Stimulated activated CD8-positive, alpha-beta memory T cell treated with anti-CD3 and anti-CD28 coated beads, Interleukin-7, amount 100 ng/mL, for 1 hour (primary cell): ENCODE data around the gene DTNBP1.
A peak's percentile ranks its signal among the peaks of the same experiment; 100 is the strongest.

Experiments used
- DNase-seq, 2 donors: peaks; one replicate each; pipeline ENCODE4 v3.0.0-alpha.2; 2020; ENCODE audit warnings: low read depth in 2 of 2

DTNBP1 gene

DNA sequence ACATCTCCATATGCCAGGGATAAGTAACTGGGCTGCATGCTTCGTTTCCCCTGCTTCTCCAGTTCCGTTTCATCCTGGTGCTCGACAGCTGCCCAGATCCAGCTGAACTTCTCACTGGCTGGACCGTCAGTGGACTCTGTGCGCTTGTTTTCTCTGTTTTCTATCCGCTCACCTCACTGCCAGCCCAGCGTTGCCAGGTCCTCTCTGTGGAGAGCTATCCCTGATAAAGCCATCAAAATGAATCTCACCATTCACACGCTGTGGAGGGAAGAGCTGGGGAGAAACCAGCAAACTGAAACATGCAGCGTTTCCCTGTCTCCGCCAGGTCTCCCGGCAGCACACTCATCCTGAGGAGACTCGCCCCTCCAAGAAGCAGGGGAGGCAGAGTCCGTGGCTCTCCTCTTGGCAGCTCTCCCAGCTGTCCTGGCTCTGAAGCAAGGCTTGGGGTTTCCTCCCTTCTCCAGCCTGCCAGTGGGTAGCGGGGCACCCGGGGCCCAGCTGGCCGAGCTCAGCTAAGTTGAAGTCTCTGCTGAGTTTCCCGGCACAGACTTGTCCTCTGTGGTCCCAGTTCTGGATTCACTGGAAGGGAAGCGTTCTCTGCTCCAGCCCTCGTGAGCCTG is 160.9 kb downstream of the DTNBP1 start:
- DNase-seq, result no peak

DNA sequence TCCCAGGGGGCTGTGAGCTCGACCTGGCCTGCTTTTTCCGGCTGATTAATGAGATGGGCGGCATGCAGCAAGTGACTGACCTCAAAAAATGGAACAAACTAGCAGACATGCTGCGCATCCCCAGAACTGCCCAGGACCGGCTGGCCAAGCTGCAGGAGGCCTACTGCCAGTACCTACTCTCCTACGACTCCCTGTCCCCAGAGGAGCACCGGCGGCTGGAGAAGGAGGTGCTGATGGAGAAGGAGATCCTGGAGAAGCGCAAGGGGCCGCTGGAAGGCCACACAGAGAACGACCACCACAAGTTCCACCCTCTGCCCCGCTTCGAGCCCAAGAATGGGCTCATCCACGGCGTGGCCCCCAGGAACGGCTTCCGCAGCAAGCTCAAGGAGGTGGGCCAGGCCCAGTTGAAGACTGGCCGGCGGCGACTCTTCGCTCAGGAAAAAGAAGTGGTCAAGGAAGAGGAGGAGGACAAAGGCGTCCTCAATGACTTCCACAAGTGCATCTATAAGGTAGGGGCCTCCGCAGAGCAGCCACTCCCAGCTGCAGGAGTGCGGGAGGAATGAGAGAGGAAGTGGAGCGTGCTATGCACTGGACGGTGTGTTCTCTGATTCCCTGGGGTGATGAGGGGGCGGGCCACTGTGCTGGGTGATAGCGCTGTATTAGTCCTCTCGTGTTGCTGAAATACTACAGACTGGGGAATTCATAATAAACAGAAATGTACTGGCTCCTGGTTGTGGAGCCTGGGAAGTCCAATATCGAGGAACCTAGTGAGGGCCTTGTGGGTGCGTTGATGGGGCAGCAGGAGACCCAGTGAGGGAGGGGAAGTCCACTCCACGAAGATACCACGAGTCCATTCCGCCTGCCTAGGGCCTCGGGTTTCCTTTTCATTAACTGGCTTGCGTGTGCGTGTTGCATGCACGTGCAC is 161.7 kb downstream of the DTNBP1 start:
- no peak for DNase-seq

DNA sequence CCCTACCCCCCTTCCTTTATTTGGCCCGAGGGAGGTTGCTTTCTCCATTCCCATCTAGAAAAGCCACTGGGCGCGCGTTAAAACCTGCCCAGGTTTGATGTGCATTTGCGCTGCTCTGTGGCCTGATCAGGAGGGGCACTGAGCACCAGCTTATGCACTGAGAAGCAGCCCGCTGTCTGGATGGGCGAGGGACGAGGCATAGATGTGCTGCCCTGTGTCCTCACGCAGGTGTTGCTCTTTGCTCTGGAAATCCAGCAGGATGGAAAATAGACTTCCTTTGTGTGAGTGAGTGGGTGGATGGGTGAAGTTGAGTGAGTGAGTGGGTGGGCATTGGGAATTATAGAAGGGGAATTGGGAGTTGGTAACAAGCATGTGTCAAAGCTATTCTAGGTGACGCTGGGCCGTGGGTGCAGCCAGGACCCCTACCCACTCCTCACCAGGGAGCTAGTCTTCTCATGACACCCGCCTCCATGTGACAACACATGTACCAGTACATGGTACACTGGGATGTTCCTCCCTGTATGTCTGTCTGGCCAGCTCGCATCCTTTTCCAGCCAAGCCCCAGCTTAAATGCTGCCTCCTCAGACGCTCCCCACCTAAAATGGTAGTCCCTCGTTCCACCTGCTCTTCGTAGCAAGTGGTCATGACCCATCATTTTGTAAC is 162.6 kb downstream of the DTNBP1 start:
- DNase-seq, result no peak

DNA sequence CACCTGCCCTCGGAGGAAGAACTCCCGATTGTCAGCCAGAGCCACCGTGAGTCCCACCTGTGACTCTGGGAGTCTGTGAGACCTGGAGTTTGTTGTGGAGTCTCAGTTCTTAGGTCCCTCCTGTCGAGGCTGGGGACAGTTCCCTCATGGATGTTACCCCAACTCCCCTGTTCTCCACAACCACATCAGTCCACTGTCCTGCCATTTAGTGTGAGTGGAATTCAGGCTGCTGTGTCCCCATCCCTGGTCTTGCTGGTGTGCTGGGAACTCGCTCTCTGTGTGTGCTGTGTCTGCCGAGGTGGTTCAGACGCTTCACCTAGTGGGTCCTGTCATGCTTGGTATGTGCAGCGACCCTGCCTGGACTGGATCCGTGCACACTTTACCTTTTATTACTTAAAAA is 163.2 kb downstream of the DTNBP1 start:
- DNase-seq, result no peak

DNA sequence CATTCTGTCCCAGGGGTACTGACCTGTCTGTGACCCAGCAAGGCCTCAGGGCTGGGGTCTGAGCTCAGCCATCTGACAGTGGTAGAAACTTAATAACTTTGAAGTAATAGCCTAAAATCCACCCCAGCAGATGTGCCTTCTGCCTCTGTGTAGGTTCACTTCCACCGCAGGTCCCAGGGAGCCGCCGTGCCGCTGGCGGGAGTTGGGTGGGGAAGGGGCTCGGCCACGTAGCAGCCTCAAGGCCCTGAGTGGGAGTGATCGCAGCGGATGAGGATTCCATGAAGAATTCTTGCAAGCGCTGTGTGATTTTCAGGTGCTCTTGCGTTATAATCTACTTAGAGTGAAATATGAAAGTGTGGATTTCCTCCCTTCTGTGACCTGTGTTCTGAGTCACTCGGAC is 163.7 kb downstream of the DTNBP1 start:
- no peak for DNase-seq

DNA sequence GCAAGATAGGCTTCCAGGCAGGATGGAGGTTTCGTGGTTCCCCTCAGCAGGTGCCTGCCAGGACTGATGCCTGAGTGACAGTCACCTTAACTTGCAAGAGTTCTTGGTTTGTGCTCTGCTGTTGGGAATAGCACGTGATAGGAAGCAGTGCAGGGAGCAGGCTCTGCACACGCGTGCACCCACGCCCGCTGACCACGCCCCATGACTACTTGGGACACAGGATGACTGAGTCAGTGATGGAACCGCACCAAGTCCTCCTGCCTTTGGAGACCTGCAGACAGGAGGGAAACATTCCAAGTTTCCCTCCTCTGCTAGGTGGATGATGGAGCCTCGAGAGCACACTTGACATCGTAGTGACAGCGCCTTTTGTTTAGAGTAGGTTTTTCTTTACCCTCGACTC is 164.2 kb downstream of the DTNBP1 start:
- no peak for DNase-seq

DNA sequence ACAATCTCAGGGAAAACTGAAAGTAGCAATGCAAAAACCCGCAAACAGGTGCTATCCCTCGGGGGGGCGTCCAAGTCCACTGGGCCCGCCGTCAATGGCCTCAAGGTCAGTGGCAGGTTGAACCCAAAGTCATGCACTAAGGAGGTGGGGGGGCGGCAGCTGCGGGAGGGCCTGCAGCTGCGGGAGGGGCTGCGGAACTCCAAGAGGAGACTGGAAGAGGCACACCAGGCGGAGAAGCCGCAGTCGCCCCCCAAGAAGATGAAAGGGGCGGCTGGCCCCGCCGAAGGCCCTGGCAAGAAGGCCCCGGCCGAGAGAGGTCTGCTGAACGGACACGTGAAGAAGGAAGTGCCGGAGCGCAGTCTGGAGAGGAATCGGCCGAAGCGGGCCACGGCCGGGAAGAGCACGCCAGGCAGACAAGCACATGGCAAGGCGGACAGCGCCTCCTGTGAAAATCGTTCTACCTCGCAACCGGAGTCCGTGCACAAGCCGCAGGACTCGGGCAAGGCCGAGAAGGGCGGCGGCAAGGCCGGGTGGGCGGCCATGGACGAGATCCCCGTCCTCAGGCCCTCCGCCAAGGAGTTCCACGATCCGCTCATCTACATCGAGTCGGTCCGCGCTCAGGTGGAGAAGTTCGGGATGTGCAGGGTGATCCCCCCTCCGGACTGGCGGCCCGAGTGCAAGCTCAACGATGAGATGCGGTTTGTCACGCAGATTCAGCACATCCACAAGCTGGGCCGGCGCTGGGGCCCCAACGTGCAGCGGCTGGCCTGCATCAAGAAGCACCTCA is 166.3 kb downstream of the DTNBP1 start:
- no peak for DNase-seq

DNA sequence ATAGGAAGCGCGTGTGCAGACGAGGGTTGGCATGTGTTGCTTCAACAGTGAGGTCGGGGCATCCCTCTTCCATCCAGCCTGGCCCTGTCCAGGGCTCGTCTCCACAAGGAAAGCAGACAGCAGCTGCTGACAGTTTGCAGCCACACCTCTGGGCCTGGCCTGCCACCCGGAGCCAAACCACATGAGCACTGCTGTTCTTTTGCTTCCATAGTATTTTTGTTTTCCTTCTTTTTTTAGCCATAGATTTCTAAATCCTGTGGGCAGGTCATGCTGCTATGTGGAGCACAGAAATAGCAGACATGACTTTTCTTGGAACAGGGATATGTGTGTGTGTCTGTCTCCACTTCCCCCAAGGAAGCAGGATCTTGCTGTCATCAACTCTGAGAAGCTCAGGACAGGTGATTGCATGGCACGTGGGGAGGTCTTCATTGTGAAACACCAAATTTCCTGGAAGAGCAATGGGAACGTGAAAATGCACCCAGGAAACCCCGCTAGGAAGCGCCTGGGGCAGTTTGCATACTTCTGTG is 167.4 kb downstream of the DTNBP1 start:
- DNase-seq, result no peak

DNA sequence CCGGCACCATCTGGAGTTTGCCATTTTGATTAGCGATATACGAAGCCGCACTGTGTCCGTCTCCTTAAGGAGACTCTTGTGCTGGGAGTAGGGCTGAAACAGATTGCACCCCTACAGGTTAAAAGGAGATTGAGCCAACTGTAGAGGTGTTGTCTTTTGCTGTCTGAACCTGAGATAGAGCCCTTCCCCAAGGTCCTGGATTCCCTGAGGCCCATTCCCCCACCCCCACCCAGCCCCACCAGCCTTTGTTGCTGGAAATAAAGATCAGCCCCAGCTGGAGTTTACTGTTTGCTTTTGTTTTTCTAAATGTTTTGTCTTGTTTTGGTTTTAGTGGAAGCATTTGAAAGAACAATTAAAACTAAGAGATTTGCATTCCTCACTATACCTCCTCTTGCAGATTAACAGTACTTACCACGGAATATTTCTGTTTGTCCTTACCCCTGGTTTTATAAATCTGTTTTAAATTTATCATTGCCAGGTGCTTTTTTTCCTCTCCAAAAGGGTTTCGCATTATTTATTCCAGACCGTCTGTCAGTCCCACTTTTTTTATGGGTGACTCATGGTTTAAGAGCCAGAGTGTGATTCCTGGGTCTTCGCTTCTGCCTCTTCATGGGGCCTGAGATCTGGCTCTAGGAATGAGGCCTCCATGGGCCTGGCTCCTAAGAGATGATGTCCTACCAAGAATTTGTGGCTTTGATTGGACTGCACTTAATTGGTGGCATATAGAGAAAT is 169.2 kb downstream of the DTNBP1 start:
- DNase-seq, result no peak

DNA sequence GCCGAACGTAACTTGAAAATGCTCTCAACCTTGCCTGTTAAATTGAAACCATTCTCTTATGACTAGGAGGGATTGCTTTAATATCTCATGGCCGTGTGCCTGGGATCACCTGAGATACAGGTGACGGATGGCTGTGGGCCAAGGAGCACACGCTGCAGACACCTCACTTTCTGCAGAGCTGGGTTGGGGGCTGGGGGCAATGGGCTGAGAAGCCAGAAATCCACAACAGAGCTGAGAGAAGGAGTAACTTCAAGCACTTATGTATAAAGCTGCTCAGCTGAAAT is 170.9 kb downstream of the DTNBP1 start:
- DNase-seq, result no peak

DNA sequence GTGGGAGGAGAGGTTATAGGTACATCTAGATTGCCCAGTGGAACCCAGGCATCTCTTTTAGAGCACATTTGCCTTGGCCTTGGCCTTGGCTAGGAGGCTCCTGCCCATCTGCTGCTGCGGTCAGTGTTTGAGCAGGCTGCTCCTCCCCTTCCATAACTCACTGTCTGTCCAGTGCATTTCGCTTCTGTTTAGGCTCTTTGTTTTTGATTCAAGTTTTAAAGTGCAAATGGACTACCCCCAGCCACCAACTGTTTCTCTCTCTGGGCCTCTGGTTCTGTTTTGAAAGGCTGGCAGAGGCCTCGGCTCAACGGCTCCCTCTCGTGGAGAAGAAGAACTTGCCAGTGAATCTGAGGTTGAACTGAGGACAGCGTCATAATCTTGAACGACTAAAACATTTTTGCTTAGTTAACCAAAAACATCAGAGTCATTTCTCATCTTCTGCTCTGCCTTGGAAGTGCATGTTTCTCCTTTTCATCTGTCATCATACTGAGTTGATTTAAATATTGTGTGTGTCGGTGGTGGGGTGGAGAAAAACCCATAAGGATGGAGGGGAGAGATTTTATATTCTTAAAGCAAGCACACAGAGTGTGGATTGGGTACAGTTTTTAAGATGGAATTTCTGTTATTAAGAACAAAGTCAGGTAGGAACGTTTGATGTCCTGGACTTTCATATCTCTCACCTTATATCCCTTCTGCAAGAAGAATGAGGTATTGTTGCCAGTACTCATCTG is 171.4 kb downstream of the DTNBP1 start:
- peak; percentile 32 to 39 for DNase-seq

DNA sequence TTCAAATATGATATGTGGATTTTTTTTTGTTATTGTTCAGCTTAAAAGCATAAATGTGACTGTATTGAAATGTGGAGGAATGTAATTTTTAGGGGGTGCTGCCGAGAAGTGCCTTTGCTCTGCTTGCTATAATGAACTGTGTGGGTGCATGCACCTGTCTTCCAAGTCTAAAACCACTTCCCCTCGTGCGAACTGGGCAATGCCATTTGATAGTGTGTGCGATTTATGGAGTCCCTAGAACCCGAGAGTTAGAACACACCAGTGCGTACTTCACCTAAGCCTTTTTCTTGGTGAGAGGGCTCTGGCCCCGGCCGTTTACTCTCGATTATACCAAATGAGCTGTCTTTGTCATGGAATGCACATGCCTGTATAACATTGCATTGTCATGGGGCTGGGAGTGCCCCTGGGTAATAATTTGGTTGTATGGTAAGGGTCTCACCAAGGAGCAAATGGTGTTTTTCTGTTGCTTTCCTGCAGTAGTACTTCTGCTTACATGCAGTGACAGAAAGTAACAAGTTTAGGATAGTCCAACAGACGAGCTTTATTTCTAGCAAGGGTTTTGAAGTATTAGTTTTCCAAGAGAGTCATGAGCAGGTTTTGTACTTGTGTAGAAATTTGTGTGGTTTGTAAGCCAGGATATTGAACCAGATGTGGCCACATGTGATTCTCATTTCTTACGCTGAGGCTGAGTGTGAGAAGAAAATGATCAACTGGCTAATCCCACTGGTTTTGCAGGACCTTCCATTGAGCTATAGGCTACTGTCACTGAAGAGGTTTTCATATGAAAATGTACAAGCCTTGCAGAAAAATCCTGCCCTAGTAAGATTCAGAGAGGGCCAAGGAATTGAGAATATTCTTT is 172.4 kb downstream of the DTNBP1 start:
- no peak for DNase-seq

DNA sequence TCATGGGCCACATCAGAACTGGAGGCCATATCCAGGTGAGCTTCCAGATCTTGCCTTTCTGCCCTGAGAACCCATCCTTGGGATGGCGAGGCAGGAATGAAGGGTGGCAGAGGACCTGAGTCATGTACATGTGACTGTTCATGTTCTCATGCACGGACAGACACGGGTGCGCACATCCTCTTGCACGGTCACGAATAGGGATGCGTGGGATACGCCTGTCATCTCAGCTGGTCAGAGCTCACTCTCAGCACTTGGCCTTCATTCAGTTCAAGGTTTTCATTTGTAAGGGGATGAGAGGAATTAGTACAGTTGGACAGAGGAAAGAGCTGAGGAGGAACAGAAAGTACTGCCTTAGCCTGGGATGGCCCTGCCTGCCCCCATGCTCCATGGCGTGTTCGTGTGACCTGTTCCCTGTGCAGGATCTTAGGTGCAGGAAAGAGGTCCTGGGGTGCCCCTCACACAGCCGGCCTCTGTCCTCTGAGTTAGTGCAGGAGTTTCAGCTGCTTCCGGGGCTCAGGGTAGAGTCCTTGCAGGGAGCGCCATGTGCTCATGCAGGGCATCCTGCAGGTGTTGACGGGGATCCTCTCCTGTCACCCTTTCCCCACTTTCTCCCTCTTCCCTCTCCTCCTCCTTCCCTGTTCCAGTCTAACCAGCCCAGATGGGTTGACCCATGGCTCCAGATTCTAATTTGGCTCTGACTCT is 173.4 kb downstream of the DTNBP1 start:
- no peak for DNase-seq

DNA sequence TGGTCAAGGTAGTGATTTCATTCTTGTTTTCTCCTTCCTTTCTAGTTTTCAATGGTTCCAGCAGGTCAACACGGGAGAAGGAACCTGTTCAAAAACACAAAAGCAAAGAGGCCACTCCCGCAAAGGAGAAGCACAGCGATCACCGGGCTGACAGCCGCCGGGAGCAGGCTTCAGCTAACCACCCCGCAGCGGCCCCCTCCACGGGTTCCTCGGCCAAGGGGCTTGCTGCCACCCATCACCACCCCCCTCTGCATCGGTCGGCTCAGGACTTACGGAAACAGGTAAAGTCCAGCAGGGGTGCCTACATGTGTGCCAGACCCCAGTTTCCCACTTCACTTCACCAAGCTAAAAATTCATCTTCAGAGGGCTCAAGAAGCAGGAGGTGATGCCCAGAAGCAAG is 175.6 kb downstream of the DTNBP1 start:
- no peak for DNase-seq

DNA sequence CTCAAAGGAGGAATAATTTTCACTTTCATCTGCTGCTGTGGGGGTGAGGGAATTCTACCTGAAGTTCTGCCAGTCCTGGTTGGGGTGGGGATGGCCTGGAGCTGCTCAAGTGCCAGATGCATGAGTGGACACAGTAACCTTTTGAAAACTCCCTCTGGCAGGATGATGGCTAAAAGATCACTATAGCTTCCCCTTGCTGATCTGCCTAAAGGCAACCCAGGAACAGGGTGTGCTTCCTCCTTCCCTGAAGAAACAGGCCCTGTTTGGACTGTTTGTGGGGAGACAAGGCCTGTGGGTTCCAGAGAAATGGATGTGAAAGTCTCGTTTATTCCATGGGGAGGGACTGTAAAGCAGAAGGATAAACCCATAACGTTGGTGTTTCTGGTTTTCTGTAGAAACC is 176.9 kb downstream of the DTNBP1 start:
- DNase-seq, result no peak

DNA sequence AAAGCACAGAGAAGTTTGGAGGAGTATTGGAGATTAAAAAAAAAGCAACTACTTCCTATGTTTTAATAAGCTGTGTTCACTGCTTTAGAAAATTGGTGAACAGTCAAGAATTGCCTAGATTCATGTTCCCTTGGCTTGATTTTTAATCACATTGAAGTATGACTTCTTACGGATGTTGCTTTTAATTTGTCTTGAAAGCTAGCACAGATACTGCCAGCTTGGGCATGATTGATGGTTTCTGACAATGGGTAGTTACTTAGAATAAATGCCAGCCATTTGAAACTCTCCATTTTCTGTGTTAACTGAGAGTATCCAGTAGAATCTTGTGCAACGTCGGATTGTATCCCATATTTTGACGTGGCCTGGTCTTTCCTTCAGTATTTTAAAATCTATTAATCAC is 178.0 kb downstream of the DTNBP1 start:
- no peak for DNase-seq

DNA sequence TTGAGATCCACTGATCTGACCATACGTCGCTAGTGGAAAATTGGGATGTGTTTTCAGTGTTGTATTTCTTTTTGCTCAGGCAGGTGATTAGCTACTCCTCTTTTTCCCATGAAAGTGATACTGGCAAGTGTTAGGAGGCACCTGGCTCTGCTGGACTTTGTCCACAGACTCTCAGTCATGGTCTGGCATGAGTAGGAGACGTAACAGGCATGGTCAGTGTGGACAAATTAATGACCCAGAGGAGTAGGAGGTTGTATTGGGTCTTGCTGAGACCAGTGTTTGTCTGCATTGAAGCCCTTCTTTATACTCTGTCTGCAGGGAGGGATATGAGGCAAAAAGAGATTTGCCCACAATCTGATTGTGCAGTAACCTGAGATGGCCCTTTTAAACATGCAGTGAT is 178.7 kb downstream of the DTNBP1 start:
- no peak for DNase-seq

DNA sequence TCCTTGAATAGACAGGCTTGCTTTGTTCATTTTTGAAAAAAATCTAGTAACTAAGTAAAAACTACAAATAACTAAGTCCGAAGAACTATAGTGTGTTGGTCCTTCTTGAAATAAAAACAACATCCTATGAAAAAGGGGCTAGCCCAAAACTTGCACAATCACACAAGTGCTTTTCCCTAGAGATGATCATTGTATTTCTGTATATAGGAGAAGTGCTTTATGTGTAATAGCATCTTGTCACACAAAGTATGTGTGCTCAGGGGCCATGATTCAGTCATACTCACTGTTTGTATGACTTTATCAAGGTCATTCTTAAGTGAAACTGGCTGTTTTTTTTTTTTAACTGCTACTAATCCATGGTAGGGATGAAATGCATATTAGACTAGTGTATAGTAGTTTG is 179.8 kb downstream of the DTNBP1 start:
- no peak for DNase-seq
